VCaP (cell line): ENCODE data around the gene SP4.

Experiments used
- H3K27ac ChIP-seq: fragments of 450-650 bp; 2 replicates; pipeline ENCODE4 v1.5.1; 2017
- TF ChIP-seq, protein P1 (sequence below): fragments of 450-650 bp; conservative IDR thresholded peaks from 2 replicates; pipeline ENCODE4 v1.5.1; 2017; ENCODE audit warnings: mild to moderate bottlenecking, moderate library complexity

SP4 gene

GRCh38 chr7:21500117-21500832, 72.4 kb downstream of the SP4 start:
- TF ChIP-seq, protein P1, sequence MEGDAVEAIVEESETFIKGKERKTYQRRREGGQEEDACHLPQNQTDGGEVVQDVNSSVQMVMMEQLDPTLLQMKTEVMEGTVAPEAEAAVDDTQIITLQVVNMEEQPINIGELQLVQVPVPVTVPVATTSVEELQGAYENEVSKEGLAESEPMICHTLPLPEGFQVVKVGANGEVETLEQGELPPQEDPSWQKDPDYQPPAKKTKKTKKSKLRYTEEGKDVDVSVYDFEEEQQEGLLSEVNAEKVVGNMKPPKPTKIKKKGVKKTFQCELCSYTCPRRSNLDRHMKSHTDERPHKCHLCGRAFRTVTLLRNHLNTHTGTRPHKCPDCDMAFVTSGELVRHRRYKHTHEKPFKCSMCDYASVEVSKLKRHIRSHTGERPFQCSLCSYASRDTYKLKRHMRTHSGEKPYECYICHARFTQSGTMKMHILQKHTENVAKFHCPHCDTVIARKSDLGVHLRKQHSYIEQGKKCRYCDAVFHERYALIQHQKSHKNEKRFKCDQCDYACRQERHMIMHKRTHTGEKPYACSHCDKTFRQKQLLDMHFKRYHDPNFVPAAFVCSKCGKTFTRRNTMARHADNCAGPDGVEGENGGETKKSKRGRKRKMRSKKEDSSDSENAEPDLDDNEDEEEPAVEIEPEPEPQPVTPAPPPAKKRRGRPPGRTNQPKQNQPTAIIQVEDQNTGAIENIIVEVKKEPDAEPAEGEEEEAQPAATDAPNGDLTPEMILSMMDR: no peak
- H3K27ac ChIP-seq: no peak overlapping the region

DNA sequence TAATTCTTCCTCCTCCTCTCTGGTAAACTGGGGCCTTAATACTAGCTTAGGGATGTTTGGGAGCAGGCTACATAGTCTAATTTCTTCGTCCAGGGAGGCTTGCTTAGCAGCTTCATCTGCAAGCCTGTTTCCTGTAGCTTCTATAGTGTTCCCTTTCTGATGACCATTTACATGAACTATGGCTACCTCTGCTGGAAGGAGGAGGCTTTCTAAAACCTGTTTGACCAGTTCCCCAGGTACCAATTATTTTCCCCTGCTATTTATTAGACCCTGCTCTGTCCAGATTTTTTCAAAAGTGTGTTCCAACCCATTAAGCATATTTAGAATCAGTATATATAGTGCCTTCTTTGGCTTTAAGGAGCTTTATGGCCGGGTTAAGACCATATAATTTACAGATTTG, 76.1 kb downstream of the SP4 start:
- H3K27ac ChIP-seq: peak overlapping the region; percentile 51
- TF ChIP-seq, protein P1: no peak

DNA sequence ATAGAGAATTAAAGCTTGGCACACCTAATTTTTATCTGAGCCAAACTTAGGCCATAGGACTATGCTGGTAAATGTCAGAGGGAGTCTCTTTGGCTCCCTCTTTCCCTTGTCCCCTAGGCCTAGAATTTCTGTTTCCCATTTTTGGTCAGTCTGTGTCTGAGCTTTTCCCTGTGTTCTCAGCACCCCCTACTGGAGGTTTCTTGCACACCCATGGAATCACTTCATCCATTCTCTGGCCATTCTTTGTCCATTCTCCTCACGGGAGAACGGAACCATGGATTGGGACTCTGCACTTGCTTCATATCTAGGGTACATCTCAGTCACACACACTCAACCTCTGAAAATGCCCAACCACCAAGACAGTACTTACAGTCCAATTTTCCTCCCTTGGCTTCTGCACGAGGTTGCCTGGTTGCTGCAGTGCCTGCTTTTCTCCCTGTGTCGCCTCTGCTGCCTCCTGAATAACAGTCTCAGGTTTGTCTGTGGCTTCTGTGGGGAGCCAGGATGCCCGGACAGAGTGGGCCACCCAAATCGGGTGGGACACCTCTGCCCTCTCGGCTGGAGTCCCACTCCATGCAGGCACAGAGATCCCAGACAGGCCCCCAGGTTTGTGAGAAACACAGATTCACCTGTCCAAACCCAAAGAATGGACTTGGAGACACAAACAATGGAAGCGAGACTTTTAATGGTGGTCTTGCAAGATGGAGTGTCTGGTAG, 79.9 kb downstream of the SP4 start:
- TF ChIP-seq, protein P1: peak; percentile 77
- H3K27ac ChIP-seq: no peak overlapping the region

DNA sequence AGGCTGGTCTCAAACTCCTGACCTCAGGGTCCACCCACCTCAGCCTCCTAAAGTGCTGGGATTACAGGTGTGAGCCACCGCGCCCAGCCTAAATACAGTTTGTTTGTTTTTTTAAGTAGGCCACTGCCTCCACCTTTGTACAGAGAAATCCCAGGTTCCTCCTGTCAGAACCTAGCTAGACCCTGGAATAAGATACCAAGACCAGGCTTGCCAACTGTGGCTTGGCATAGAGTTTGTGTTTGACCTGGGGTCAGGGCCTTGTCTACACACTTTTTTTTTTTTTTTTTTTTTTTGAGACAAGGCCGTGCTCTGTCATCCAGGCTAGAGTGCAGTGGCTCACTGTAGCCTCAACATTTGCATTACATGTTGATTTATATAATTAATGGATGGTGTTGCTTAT, 80.7 kb downstream of the SP4 start:
- H3K27ac ChIP-seq: no peak overlapping the region
- TF ChIP-seq, protein P1: no peak

DNA sequence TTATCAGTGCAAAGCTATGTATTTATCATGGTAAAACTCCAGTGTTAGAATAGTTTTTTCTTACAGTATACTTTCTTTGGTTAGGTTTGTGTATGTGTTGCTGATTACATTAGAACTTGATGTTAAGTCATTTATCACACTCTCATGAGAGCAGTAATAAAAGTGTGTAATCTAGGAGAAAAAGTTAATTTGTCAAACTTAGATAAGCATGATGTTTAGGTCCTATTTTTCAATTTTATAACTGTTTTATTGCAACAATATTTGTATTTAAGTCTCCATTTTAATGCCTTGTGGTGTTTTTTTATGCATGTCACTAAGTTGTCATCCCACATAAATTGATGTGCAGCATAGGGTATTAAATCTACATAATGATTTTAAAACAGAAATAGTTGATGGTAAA, 86.2 kb downstream of the SP4 start:
- TF ChIP-seq, protein P1: no peak
- no peak overlapping the region for H3K27ac ChIP-seq

GRCh38 chr7:21524680-21525079, 96.8 kb downstream of the SP4 start:
- TF ChIP-seq, protein P1: no peak
- H3K27ac ChIP-seq: no peak overlapping the region

DNA sequence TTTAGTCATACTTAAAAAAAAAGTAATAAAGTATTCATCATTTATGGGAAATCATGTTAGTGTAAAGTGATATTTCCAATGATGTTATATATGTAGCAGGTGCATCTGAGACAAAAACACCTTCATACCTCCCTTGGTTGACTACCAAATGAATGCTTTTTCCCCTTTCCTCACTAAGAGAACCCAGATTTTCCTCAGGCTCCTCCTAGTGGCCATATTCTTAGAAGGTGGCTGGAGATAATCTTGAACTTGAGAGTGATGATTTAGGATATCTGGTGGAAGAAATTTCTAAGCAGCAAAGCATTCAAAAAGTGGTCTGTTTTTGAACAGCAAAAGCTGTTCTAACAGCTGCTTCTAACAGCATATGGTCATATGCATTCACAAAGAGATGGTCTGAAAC, 98.1 kb downstream of the SP4 start:
- H3K27ac ChIP-seq: no peak overlapping the region
- TF ChIP-seq, protein P1: peak; percentile 71
